HepG2 (cell line): ENCODE data around the gene EED. TPM values are rescaled to one million over a fixed set of nuclear protein-coding genes. Genes with fewer than 3 reads are reported as not detected.

Experiments used
- DNMT1 ChIP-seq: sonication (generic); formaldehyde crosslinking; IDR thresholded peaks from 2 replicates; pipeline ENCODE4 v1.5.1; 2020; ENCODE audit warnings: mild to moderate bottlenecking, missing genetic modification reagents
- FIP1L1 ChIP-seq: fragments of 200-400 bp; formaldehyde crosslinking; IDR thresholded peaks from 2 replicates; pipeline ENCODE4 v1.6.1; 2018; ENCODE audit warnings: low read depth, mild to moderate bottlenecking, low read length, moderate library complexity, borderline replicate concordance; ENCODE audit not compliant: insufficient read depth
- FOXA3 ChIP-seq: IDR thresholded peaks from 2 replicates; pipeline ENCODE4 v1.6.1; 2016; ENCODE audit warnings: missing genetic modification reagents, missing compliant biosample characterization
- FOXO1 ChIP-seq: sonication (generic); formaldehyde crosslinking; IDR thresholded peaks from 2 replicates; pipeline ENCODE4 v1.4.0; 2020; ENCODE audit warnings: missing genetic modification reagents
- HOXA9 ChIP-seq: sonication (generic); formaldehyde crosslinking; IDR thresholded peaks from 2 replicates; pipeline ENCODE4 v1.8.1; 2022; ENCODE audit warnings: missing genetic modification reagents, mild to moderate bottlenecking, moderate library complexity, borderline replicate concordance
- JUNB ChIP-seq: sonication (generic); formaldehyde crosslinking; IDR thresholded peaks from 2 replicates; pipeline ENCODE4 v1.8.0; 2022; ENCODE audit warnings: missing genetic modification reagents, mild to moderate bottlenecking, borderline replicate concordance
- RARA ChIP-seq: IDR thresholded peaks from 2 replicates; pipeline ENCODE4 v1.6.1; 2016; ENCODE audit warnings: missing genetic modification reagents, missing compliant biosample characterization
- ZFP37 ChIP-seq: sonication (generic); formaldehyde crosslinking; IDR thresholded peaks from 2 replicates; pipeline ENCODE4 v1.4.0; 2020; ENCODE audit warnings: missing genetic modification reagents, borderline replicate concordance
- ZFY ChIP-seq: sonication (generic); formaldehyde crosslinking; IDR thresholded peaks from 2 replicates; pipeline ENCODE4 v1.4.0; 2020; ENCODE audit warnings: missing genetic modification reagents
- ZNF160 ChIP-seq: sonication (generic); formaldehyde crosslinking; IDR thresholded peaks from 2 replicates; pipeline ENCODE4 v1.8.0; 2022; ENCODE audit warnings: mild to moderate bottlenecking, inconsistent platforms, missing genetic modification reagents
- ZNF205 ChIP-seq: IDR thresholded peaks from 2 replicates; pipeline ENCODE4 v1.6.1; 2018; ENCODE audit warnings: missing biosample characterization, missing genetic modification reagents
- ZNF431 ChIP-seq: sonication (generic); formaldehyde crosslinking; IDR thresholded peaks from 2 replicates; pipeline ENCODE4 v1.9.0; 2022; ENCODE audit warnings: missing genetic modification reagents, low read depth, mild to moderate bottlenecking, borderline replicate concordance
- polyA plus RNA-seq, 8 experiments: library from polyadenylated mRNA; depleted of rRNA in 3 of 8; stranded (reverse) in 7 of 8; unstranded in 1 of 8; fragments of >200 nt; fragmentation: Illumina TruSeq in 4 of 8; extraction: Trizol in 4 of 8; gene quantifications; 2 replicates each; pipeline versions ENCODE4 v1.2.1 to v1.2.3, GENCODE V29; 2011 to 2016; ENCODE audit warnings: low read depth in 4 of 8, missing spikeins in 1 of 8, mixed read lengths in 1 of 8; ENCODE audit not compliant: insufficient read depth in 1 of 8
- total RNA-seq, 5 experiments: library from RNA; depleted of rRNA; stranded (reverse); fragments of >200 nt; fragmentation: Illumina TruSeq; extraction: Trizol; gene quantifications; 2 replicates each; pipeline ENCODE4 v1.2.3, GENCODE V29; 2016; ENCODE audit warnings: low read depth in 1 of 5
- TF ChIP-seq, protein P1 (sequence below), 2 experiments: IDR thresholded peaks; 2 replicates each; pipeline ENCODE4 v1.6.1; 2011 to 2012; ENCODE audit warnings: low read length in 2 of 2, borderline replicate concordance in 1 of 2, low read depth in 1 of 2, mild to moderate bottlenecking in 1 of 2, moderate library complexity in 1 of 2
- TF ChIP-seq, protein P2 (sequence below): sonication (generic); formaldehyde crosslinking; IDR thresholded peaks from 2 replicates; pipeline ENCODE4 v1.5.0; 2020; ENCODE audit warnings: mild to moderate bottlenecking, missing genetic modification reagents, borderline replicate concordance
- TF ChIP-seq, protein P3 (sequence below): sonication (generic); formaldehyde crosslinking; IDR thresholded peaks from 2 replicates; pipeline ENCODE4 v1.4.0; 2020; ENCODE audit warnings: mild to moderate bottlenecking, low read depth, missing genetic modification reagents
- TF ChIP-seq, protein P4 (sequence below): sonication (generic); formaldehyde crosslinking; IDR thresholded peaks from 2 replicates; pipeline ENCODE4 v1.5.1; 2020; ENCODE audit warnings: mild to moderate bottlenecking, missing genetic modification reagents, moderate library complexity

Gene EED
- total and polyA plus RNA-seq, 2 of the 13 experiments (the other 11 are each of a cell fraction or from before 2014, with no cell fraction given): 11.0 to 28.4 TPM

DNA sequence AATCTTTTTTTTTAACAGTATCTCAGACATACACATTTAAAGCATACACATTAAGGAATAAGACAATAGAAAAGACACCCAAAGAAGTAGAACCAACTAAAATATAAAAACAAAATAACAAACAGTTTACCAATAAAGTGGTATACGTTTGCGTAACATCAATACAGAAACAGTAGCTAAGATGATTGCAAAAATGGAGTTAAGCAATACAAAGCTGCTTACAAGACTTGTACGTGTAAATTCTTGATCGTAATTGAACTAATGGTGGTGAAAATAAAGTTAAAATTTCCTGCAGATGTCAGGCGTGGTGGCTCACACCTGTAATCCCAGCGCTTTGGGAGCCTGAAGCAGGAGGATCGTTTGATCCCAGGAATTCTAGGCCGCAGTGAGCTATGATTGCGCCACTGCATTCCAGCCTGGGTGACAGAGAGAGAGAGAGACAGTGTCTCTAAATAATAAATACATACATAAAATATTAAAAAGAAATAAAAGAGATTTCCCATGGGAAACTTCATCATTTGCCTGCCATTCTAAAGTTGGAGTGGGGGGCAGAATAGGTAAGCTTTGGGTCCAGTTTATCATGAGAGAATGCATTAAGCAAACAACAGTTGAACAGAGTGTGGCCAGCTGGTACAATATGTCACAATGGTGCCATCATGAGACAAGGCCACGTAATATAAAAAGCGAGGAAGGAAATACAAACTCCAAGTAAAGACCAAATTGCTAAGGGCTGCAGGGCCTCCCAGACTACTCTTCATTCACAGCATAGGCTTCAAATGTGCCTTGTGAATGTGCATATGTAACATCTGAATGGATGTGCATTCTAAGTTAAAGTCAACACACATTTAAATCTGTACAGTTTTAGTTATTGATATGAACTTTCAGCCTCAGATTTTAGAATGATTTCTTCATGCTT lies 38.9 kb upstream of the EED start (continued):
- TF ChIP-seq, protein P1, sequence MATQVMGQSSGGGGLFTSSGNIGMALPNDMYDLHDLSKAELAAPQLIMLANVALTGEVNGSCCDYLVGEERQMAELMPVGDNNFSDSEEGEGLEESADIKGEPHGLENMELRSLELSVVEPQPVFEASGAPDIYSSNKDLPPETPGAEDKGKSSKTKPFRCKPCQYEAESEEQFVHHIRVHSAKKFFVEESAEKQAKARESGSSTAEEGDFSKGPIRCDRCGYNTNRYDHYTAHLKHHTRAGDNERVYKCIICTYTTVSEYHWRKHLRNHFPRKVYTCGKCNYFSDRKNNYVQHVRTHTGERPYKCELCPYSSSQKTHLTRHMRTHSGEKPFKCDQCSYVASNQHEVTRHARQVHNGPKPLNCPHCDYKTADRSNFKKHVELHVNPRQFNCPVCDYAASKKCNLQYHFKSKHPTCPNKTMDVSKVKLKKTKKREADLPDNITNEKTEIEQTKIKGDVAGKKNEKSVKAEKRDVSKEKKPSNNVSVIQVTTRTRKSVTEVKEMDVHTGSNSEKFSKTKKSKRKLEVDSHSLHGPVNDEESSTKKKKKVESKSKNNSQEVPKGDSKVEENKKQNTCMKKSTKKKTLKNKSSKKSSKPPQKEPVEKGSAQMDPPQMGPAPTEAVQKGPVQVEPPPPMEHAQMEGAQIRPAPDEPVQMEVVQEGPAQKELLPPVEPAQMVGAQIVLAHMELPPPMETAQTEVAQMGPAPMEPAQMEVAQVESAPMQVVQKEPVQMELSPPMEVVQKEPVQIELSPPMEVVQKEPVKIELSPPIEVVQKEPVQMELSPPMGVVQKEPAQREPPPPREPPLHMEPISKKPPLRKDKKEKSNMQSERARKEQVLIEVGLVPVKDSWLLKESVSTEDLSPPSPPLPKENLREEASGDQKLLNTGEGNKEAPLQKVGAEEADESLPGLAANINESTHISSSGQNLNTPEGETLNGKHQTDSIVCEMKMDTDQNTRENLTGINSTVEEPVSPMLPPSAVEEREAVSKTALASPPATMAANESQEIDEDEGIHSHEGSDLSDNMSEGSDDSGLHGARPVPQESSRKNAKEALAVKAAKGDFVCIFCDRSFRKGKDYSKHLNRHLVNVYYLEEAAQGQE (IDR thresholded peaks at IDR 0.05; ENCODE audit: borderline replicate concordance in 1 of 2, low read depth in 1 of 2, low read length in 2 of 2): no peak
- TF ChIP-seq JUNB (CRISPR knock-in tag) (no peak), ZFY (peak; percentile 60), FOXO1 (CRISPR knock-in tag) (no peak), ZNF431 (CRISPR knock-in tag) (no peak), ZNF160 (CRISPR knock-in tag) (no peak), ZFP37 (CRISPR knock-in tag) (no peak), FOXA3 (CRISPR knock-in tag) (peak; percentile 40; the same call in 1 of the 2 replicates), FIP1L1 (no peak), DNMT1 (CRISPR knock-in tag) (no peak), HOXA9 (CRISPR knock-in tag) (no peak), RARA (no peak), ZNF205 (CRISPR knock-in tag) (no peak)
- TF ChIP-seq, protein P2, sequence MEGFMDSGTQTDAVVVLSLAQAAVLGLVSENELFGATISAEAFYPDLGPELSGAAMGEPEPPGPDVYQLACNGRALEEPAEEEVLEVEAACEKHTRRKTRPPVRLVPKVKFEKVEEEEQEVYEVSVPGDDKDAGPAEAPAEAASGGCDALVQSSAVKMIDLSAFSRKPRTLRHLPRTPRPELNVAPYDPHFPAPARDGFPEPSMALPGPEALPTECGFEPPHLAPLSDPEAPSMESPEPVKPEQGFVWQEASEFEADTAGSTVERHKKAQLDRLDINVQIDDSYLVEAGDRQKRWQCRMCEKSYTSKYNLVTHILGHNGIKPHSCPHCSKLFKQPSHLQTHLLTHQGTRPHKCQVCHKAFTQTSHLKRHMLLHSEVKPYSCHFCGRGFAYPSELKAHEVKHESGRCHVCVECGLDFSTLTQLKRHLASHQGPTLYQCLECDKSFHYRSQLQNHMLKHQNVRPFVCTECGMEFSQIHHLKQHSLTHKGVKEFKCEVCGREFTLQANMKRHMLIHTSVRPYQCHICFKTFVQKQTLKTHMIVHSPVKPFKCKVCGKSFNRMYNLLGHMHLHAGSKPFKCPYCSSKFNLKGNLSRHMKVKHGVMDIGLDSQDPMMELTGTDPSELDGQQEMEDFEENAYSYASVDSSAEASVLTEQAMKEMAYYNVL (CRISPR knock-in tag): no peak
- TF ChIP-seq, protein P3, sequence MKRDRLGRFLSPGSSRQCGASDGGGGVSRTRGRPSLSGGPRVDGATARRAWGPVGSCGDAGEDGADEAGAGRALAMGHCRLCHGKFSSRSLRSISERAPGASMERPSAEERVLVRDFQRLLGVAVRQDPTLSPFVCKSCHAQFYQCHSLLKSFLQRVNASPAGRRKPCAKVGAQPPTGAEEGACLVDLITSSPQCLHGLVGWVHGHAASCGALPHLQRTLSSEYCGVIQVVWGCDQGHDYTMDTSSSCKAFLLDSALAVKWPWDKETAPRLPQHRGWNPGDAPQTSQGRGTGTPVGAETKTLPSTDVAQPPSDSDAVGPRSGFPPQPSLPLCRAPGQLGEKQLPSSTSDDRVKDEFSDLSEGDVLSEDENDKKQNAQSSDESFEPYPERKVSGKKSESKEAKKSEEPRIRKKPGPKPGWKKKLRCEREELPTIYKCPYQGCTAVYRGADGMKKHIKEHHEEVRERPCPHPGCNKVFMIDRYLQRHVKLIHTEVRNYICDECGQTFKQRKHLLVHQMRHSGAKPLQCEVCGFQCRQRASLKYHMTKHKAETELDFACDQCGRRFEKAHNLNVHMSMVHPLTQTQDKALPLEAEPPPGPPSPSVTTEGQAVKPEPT: no peak
- TF ChIP-seq, protein P4, sequence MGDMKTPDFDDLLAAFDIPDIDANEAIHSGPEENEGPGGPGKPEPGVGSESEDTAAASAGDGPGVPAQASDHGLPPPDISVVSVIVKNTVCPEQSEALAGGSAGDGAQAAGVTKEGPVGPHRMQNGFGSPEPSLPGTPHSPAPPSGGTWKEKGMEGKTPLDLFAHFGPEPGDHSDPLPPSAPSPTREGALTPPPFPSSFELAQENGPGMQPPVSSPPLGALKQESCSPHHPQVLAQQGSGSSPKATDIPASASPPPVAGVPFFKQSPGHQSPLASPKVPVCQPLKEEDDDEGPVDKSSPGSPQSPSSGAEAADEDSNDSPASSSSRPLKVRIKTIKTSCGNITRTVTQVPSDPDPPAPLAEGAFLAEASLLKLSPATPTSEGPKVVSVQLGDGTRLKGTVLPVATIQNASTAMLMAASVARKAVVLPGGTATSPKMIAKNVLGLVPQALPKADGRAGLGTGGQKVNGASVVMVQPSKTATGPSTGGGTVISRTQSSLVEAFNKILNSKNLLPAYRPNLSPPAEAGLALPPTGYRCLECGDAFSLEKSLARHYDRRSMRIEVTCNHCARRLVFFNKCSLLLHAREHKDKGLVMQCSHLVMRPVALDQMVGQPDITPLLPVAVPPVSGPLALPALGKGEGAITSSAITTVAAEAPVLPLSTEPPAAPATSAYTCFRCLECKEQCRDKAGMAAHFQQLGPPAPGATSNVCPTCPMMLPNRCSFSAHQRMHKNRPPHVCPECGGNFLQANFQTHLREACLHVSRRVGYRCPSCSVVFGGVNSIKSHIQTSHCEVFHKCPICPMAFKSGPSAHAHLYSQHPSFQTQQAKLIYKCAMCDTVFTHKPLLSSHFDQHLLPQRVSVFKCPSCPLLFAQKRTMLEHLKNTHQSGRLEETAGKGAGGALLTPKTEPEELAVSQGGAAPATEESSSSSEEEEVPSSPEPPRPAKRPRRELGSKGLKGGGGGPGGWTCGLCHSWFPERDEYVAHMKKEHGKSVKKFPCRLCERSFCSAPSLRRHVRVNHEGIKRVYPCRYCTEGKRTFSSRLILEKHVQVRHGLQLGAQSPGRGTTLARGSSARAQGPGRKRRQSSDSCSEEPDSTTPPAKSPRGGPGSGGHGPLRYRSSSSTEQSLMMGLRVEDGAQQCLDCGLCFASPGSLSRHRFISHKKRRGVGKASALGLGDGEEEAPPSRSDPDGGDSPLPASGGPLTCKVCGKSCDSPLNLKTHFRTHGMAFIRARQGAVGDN: no peak
